Germinal center (tissue), 1 donor: Measurements from ENCODE around the gene PLA2G15.

Experiments
- DNase-seq: peaks from one replicate; pipeline ENCODE4 v3.0.0; 2012; ENCODE audit warnings: mixed read lengths, low spot score

Gene PLA2G15

GRCh38 chr16:68298907-68299561 lies 53.9 kb downstream of the PLA2G15 start:
- DNase-seq: no peak

GRCh38 chr16:68299571-68300453 lies 54.6 kb downstream of the PLA2G15 start:
- DNase-seq: no peak

- DNase-seq: no peak
These were observed 55.7 kb downstream of the PLA2G15 start for GRCh38 chr16:68300734-68301459.

- DNase-seq: no peak
These were observed 61.5 kb downstream of the PLA2G15 start for GRCh38 chr16:68306633-68307032.

GRCh38 chr16:68309799-68310198 lies 64.6 kb downstream of the PLA2G15 start:
- no peak for DNase-seq

GRCh38 chr16:68310437-68310773 lies 65.2 kb downstream of the PLA2G15 start:
- no peak for DNase-seq
